HFFc6 (cell line): ENCODE results near the gene NUDT16. TPM values are rescaled to one million over a fixed set of nuclear protein-coding genes. Genes with fewer than 3 reads are reported as not detected.

ENCODE experiments used
- DNase-seq: peaks from one replicate; pipeline ENCODE4 v3.0.0-alpha.2; 2018
- H3K27ac Mint-ChIP-seq: 2 replicates; pipeline ENCODE4 v1.8.0; 2020; ENCODE audit warnings: mild to moderate bottlenecking, mixed read lengths
- H3K27me3 Mint-ChIP-seq: 2 replicates; pipeline ENCODE4 v1.8.0; 2021; ENCODE audit warnings: mild to moderate bottlenecking, moderate library complexity, mixed read lengths; ENCODE audit not compliant: insufficient read depth
- H3K36me3 Mint-ChIP-seq: 2 replicates; pipeline ENCODE4 v1.8.0; 2021; ENCODE audit warnings: low read depth, mixed read lengths
- H3K4me1 Mint-ChIP-seq: 2 replicates; pipeline ENCODE4 v1.8.0; 2020; ENCODE audit warnings: low read depth, mixed read lengths
- H3K4me3 Mint-ChIP-seq: 2 replicates; pipeline ENCODE4 v1.8.0; 2020; ENCODE audit warnings: mild to moderate bottlenecking, moderate library complexity, mixed read lengths
- H3K9me3 Mint-ChIP-seq: 2 replicates; pipeline ENCODE4 v1.8.0; 2020; ENCODE audit warnings: mild to moderate bottlenecking, mixed read lengths
- CTCF ChIP-seq: fragments of 200-600 bp; sonication (generic); IDR thresholded peaks from 2 replicates; pipeline ENCODE4 v1.5.0; 2021; ENCODE audit warnings: antibody characterized with exemption, mild to moderate bottlenecking
- total RNA-seq, 6 experiments: library from RNA; stranded (reverse); fragmentation: NEBNext Ultra II Directional; extraction: Animal tissue kit (Norgen Biotek cat#: 25700); gene quantifications; 2 replicates in 1 of 6; 3 replicates in 5 of 6; pipeline ENCODE4 v1.2.3, GENCODE V29; 2021

NUDT16 gene
- total RNA-seq, 6 experiments from 2014 or later, result 18.3 to 21.3 (median 19.7) TPM

- no peak for TF ChIP-seq CTCF
- H3K27ac Mint-ChIP-seq, result no peak overlapping the region
- no peak for DNase-seq
- no peak overlapping the region for H3K4me3 Mint-ChIP-seq
- H3K9me3 Mint-ChIP-seq, result no peaks in the 10 kb centered on the region
- H3K36me3 Mint-ChIP-seq, result no peaks in the 10 kb centered on the region
- H3K27me3 Mint-ChIP-seq, result peaks cover 3% of the 10 kb centered on the region
- no peaks in the 10 kb centered on the region for H3K4me1 Mint-ChIP-seq
These were observed 40.5 kb downstream of the NUDT16 start for GRCh38 chr3:131421957-131422498.

- DNase-seq, result no peak
- Mint-ChIP-seq H3K4me1 (no peaks in the 10 kb centered on the region), H3K27me3 (peaks cover 8% of the 10 kb centered on the region), H3K36me3 (no peaks in the 10 kb centered on the region), H3K4me3 (no peak overlapping the region), H3K9me3 (no peaks in the 10 kb centered on the region), H3K27ac (no peak overlapping the region)
- no peak for TF ChIP-seq CTCF
These were observed 45.7 kb downstream of the NUDT16 start for GRCh38 chr3:131427226-131427625.

GRCh38 chr3:131431754-131432153 lies 50.2 kb downstream of the NUDT16 start:
- H3K4me1 Mint-ChIP-seq, result no peaks in the 10 kb centered on the region
- H3K27me3 Mint-ChIP-seq, result peaks cover 8% of the 10 kb centered on the region; the same call in 1 of the 2 replicates
- no peaks in the 10 kb centered on the region for H3K9me3 Mint-ChIP-seq
- H3K36me3 Mint-ChIP-seq, result no peaks in the 10 kb centered on the region
- no peak for TF ChIP-seq CTCF
- no peak overlapping the region for H3K4me3 Mint-ChIP-seq
- H3K27ac Mint-ChIP-seq, result no peak overlapping the region
- DNase-seq, result no peak

- no peak overlapping the region for H3K4me3 Mint-ChIP-seq
- H3K9me3 Mint-ChIP-seq, result no peaks in the 10 kb centered on the region
- no peak overlapping the region for H3K27ac Mint-ChIP-seq
- no peak for TF ChIP-seq CTCF
- peaks cover 8% of the 10 kb centered on the region; the same call in 1 of the 2 replicates for H3K27me3 Mint-ChIP-seq
- no peak for DNase-seq
- no peaks in the 10 kb centered on the region for H3K4me1 Mint-ChIP-seq
- H3K36me3 Mint-ChIP-seq, result no peaks in the 10 kb centered on the region
These were observed 50.9 kb downstream of the NUDT16 start for GRCh38 chr3:131432441-131432840.

DNA sequence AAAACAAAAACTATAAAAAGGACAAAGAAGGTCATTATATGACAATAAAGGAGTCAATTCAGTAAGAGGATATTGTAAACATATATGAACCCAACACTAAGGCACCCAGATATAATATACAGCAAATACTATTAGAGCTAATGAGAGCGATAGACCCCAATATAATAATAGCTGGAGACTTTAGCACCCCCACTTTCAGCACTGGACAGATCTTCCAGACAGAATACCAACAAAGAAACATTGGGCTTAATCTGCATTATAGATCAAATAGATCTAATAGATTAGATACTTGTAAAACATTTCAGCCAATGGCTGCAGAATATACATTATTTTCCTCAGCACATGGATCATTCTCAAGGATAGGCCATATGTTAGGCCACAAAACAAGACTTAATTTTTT lies 53.4 kb downstream of the NUDT16 start:
- Mint-ChIP-seq H3K4me3 (no peak overlapping the region), H3K36me3 (no peaks in the 10 kb centered on the region), H3K9me3 (no peaks in the 10 kb centered on the region), H3K27ac (no peak overlapping the region), H3K4me1 (no peaks in the 10 kb centered on the region), H3K27me3 (peaks cover 4% of the 10 kb centered on the region; the same call in 1 of the 2 replicates)
- no peak for TF ChIP-seq CTCF
- no peak for DNase-seq

Other genes starting within 250 kb of the NUDT16 start
- gene MRPL3, start 121.2 kb downstream of the NUDT16 start, total RNA-seq, result 100 to 1,000 TPM in 5 of 6 experiments, 10 to 100 TPM in 1; 98.7 to 125 (median 115) TPM